HepG2 (cell line): ENCODE data around the gene GNB1. TPM values are rescaled to one million over a fixed set of nuclear protein-coding genes. Genes with fewer than 3 reads are reported as not detected.

Source experiments
- ATAC-seq: fragments of 200-7000 bp; cut with Tn5 transposase; 3 replicates; pipeline ENCODE4 v1.9.1; 2020; ENCODE audit warnings: mild to moderate bottlenecking, moderate library complexity
- BruUV-seq: library from RNA; stranded (reverse); fragments of 400-500 nt; replicated peaks from 2 replicates; lab custom pipeline; 2021; lab: Mats Ljungman, UMichigan
- CTCF ChIA-PET: fragments of 300-600 bp; formaldehyde crosslinking; extraction: SDS; loops from one replicate; lab custom pipeline; 2021; ENCODE audit warnings: low total read pairs, inconsistent platforms, low intra/inter-chr PET ratio; lab: Yijun Ruan, JAX
- POLR2A ChIA-PET: fragments of 350-600 bp; sonication (Branson Sonifier 250); formaldehyde crosslinking; loops from one replicate; lab custom pipeline; 2020; ENCODE audit warnings: antibody characterized with exemption, inconsistent platforms; lab: Yijun Ruan, JAX
- DNase-seq: peaks from one replicate; pipeline ENCODE4 v3.0.0-alpha.2; 2015; ENCODE audit warnings: low spot score
- FAIRE-seq: peaks from 3 replicates; lab custom pipeline; 2011; peaks lifted over from hg19 to GRCh38; lab: Jason Lieb, UNC
- H2AFZ ChIP-seq: one replicate; pipeline ENCODE4 v1.6.1; 2011; ENCODE audit warnings: low read length, inconsistent platforms
- H3K27ac ChIP-seq: fragments of 300-600 bp; 3 replicates; pipeline ENCODE4 v1.8.0; 2011; ENCODE audit warnings: mixed run types, mild to moderate bottlenecking, mixed read lengths, low read length, inconsistent platforms; ENCODE audit not compliant: insufficient read depth; ENCODE audit errors: extremely low read length
- H3K27me3 ChIP-seq, 2 experiments: fragments of 200-600 bp in 1 of 2; 2 replicates in 1 of 2; 3 replicates in 1 of 2; pipeline versions ENCODE4 v1.6.0 to v1.8.0; 2011; ENCODE audit warnings: low read length in 2 of 2, mild to moderate bottlenecking in 2 of 2, moderate library complexity in 2 of 2, inconsistent platforms in 1 of 2; ENCODE audit not compliant: insufficient read depth in 2 of 2, control insufficient read depth in 1 of 2
- H3K36me3 ChIP-seq, 2 experiments: fragments of 200-600 bp in 1 of 2; replicated peaks in 1 of 2; 2 replicates in 1 of 2; 3 replicates in 1 of 2; pipeline versions ENCODE4 v1.5.1 to v1.8.0; 2011; ENCODE audit warnings: low read length in 2 of 2, inconsistent platforms in 1 of 2; ENCODE audit not compliant: insufficient read depth in 2 of 2, control insufficient read depth in 1 of 2
- H3K4me1 ChIP-seq: 2 replicates; pipeline ENCODE4 v1.5.1; 2012; ENCODE audit warnings: low read length, inconsistent platforms; ENCODE audit not compliant: insufficient read depth
- H3K4me2 ChIP-seq: 2 replicates; pipeline ENCODE4 v1.6.0; 2011; ENCODE audit warnings: low read depth, low read length, inconsistent platforms
- H3K4me3 ChIP-seq, 3 experiments: fragments of 200-600 bp in 1 of 3; sonication (generic), shearing (Covaris generic) in 1 of 3; replicated peaks in 1 of 3; 2 replicates each; pipeline ENCODE4 v1.5.1; 2011 to 2016; ENCODE audit warnings: low read length in 3 of 3, inconsistent platforms in 2 of 3, low read depth in 2 of 3, mild to moderate bottlenecking in 2 of 3, control low read depth in 1 of 3, mixed read lengths in 1 of 3; ENCODE audit not compliant: insufficient read depth in 1 of 3
- H3K79me2 ChIP-seq: one replicate; pipeline ENCODE4 v1.6.1; 2011; ENCODE audit warnings: low read length, inconsistent platforms; ENCODE audit not compliant: insufficient read depth
- H3K9ac ChIP-seq: 2 replicates; pipeline ENCODE4 v1.6.0; 2011; ENCODE audit warnings: mild to moderate bottlenecking, low read depth, low read length, inconsistent platforms; ENCODE audit not compliant: insufficient read depth
- H3K9me3 ChIP-seq: 2 replicates; pipeline ENCODE4 v1.5.1; 2012; ENCODE audit warnings: mild to moderate bottlenecking, low read length
- H4K20me1 ChIP-seq: 2 replicates; pipeline ENCODE4 v1.6.0; 2011; ENCODE audit warnings: inconsistent platforms, mild to moderate bottlenecking, low read length, moderate library complexity; ENCODE audit not compliant: insufficient read depth
- ATRX ChIP-seq: sonication (generic); formaldehyde crosslinking; IDR thresholded peaks from 2 replicates; pipeline ENCODE4 v1.4.0; 2020; ENCODE audit warnings: missing genetic modification reagents, borderline replicate concordance
- DBP ChIP-seq: sonication (generic); formaldehyde crosslinking; IDR thresholded peaks from 2 replicates; pipeline ENCODE4 v1.4.0; 2020; ENCODE audit warnings: missing genetic modification reagents; ENCODE audit errors: not compliant biosample characterization
- ZBTB43 ChIP-seq: sonication (generic); formaldehyde crosslinking; conservative IDR thresholded peaks from 2 replicates; pipeline ENCODE4 v1.4.0; 2020; ENCODE audit warnings: missing genetic modification reagents
- ZBTB44 ChIP-seq: sonication (generic); formaldehyde crosslinking; IDR thresholded peaks from 2 replicates; pipeline ENCODE4 v1.4.0; 2020; ENCODE audit warnings: missing genetic modification reagents
- ZFY ChIP-seq: sonication (generic); formaldehyde crosslinking; IDR thresholded peaks from 2 replicates; pipeline ENCODE4 v1.4.0; 2020; ENCODE audit warnings: missing genetic modification reagents
- ZNF124 ChIP-seq: sonication (generic); formaldehyde crosslinking; IDR thresholded peaks from 2 replicates; pipeline ENCODE4 v1.4.0; 2020; ENCODE audit warnings: missing genetic modification reagents
- WGBS: methylation state at CpG from one replicate; pipeline ENCODE4 v1.1.6; 2017; ENCODE audit warnings: low lambda C conversion rate; 5-methylcytosine and 5-hydroxymethylcytosine counted together
- in situ Hi-C: cut with HindIII; loops from 2 replicates; pipeline ENCODE4 v1.10.0; 2017; ENCODE audit warnings: low pct_unique_long_range_greater_than_20kb; ENCODE audit not compliant: extremely low pct_ligation_motif_present
- intact Hi-C: fragments of 100-400 bp; cut with micrococcal nuclease; formaldehyde crosslinking; loops from one replicate; pipeline ENCODE4 v1.10.0; 2022; ENCODE audit not compliant: unreplicated experiment
- polyA plus RNA-seq, 8 experiments: library from polyadenylated mRNA; depleted of rRNA in 3 of 8; stranded (reverse) in 7 of 8; unstranded in 1 of 8; fragments of >200 nt; fragmentation: Illumina TruSeq in 4 of 8; extraction: Trizol in 4 of 8; gene quantifications; 2 replicates each; pipeline versions ENCODE4 v1.2.1 to v1.2.3, GENCODE V29; 2011 to 2016; ENCODE audit warnings: low read depth in 4 of 8, missing spikeins in 1 of 8, mixed read lengths in 1 of 8; ENCODE audit not compliant: insufficient read depth in 1 of 8
- total RNA-seq, 5 experiments: library from RNA; depleted of rRNA; stranded (reverse); fragments of >200 nt; fragmentation: Illumina TruSeq; extraction: Trizol; gene quantifications; 2 replicates each; pipeline ENCODE4 v1.2.3, GENCODE V29; 2016; ENCODE audit warnings: low read depth in 1 of 5

Gene GNB1
- total and polyA plus RNA-seq, 2 of the 13 experiments (the other 11 are each of a cell fraction or from before 2014, with no cell fraction given) = 66.2 to 327 TPM

GRCh38 chr1:1937549-1938275 lies 46.8 kb upstream of the GNB1 start:
- no peak for TF ChIP-seq ATRX (CRISPR knock-in tag)
- TF ChIP-seq ZFY (CRISPR knock-in tag) = no peak
- TF ChIP-seq ZBTB44 (CRISPR knock-in tag) = no peak
- TF ChIP-seq ZNF124 (CRISPR knock-in tag) = no peak
- TF ChIP-seq DBP (CRISPR knock-in tag) = no peak
- peak; percentile 52; the same call in 1 of the 2 replicates for TF ChIP-seq ZBTB43 (CRISPR knock-in tag)
- intact Hi-C loops (no loop called here), in situ Hi-C loops (no loop called here)
- WGBS = 84% methylated on average over 14 of the region's 16 CpGs
- H3K79me2 ChIP-seq = peaks cover 5% of the 10 kb centered on the region
- no peaks in the 10 kb centered on the region for H3K27me3 ChIP-seq
- H3K27ac ChIP-seq = no peak overlapping the region
- H3K9ac ChIP-seq = no peak overlapping the region
- BruUV-seq = no TSS peak
- ChIA-PET POLR2A (no interaction called here), CTCF (no interaction called here)
- peaks cover 38% of the 10 kb centered on the region for H3K4me1 ChIP-seq
- H4K20me1 ChIP-seq = no peaks in the 10 kb centered on the region
- no peaks in the 10 kb centered on the region for H3K9me3 ChIP-seq
- no peak overlapping the region for H3K4me3 ChIP-seq
- FAIRE-seq = peak; percentile 46
- DNase-seq = no peak
- ATAC-seq = no peak
- H2AFZ ChIP-seq = no peak overlapping the region
- H3K4me2 ChIP-seq = no peak overlapping the region
- no peaks in the 10 kb centered on the region; a peak in 1 of 5 replicates for H3K36me3 ChIP-seq
